Thyroid gland (tissue), 4 donors: ENCODE measurements around the gene B4GALNT4. TPM values are rescaled to one million over a fixed set of nuclear protein-coding genes. Genes with fewer than 3 reads are reported as not detected.

ENCODE experiments used
- DNase-seq, 2 donors: peaks; one replicate each; pipeline ENCODE4 v3.0.0-alpha.2; 2019
- H3K27ac ChIP-seq, 3 donors: fragments of 200-600 bp; sonication (generic); 1 replicate in 2 of 3; 2 replicates in 1 of 3; pipeline ENCODE4 v1.5.1; 2016 to 2019; ENCODE audit warnings: mild to moderate bottlenecking in 1 of 3, moderate library complexity in 1 of 3
- H3K27me3 ChIP-seq: fragments of 200-600 bp; sonication (generic); one replicate; pipeline ENCODE4 v1.5.1; 2019
- H3K36me3 ChIP-seq, 2 donors: fragments of 200-600 bp; sonication (generic); one replicate each; pipeline ENCODE4 v1.5.1; 2016 to 2019
- H3K4me1 ChIP-seq, 2 donors: fragments of 200-600 bp; sonication (generic); one replicate each; pipeline ENCODE4 v1.5.1; 2017 to 2019
- H3K4me3 ChIP-seq, 3 donors: fragments of 200-600 bp; sonication (generic); replicated peaks in 1 of 3; 1 replicate in 2 of 3; 2 replicates in 1 of 3; pipeline ENCODE4 v1.5.1; 2016; ENCODE audit warnings: mild to moderate bottlenecking in 1 of 3
- H3K9me3 ChIP-seq: fragments of 200-600 bp; sonication (generic); one replicate; pipeline ENCODE4 v1.5.1; 2017
- POLR2A ChIP-seq, 2 donors: fragments of 450-650 bp; IDR thresholded peaks; one replicate each; pipeline ENCODE4 v1.6.1; 2017; ENCODE audit warnings: antibody characterized with exemption in 2 of 2, mild to moderate bottlenecking in 2 of 2, moderate library complexity in 1 of 2
- WGBS, 2 donors: methylation state at CpG; one replicate each; pipeline ENCODE4 v1.1.5; 2017; 5-methylcytosine and 5-hydroxymethylcytosine counted together
- intact Hi-C: fragments of 100-400 bp; cut with DNase I; formaldehyde crosslinking; loops from one replicate; pipeline ENCODE4 v1.15.1; 2023
- total RNA-seq, 4 donors: library from RNA; depleted of rRNA; stranded (reverse); fragments of >200 nt; gene quantifications; one replicate each; pipeline ENCODE4 v1.2.3, GENCODE V29; 2016
- TF ChIP-seq, protein P1 (sequence below), 6 experiments: fragments of 200-600 bp in 3 of 6; fragments of 450-650 bp in 3 of 6; sonication (generic) in 3 of 6; IDR thresholded peaks; one replicate each; pipeline ENCODE4 v1.5.1; 2016 to 2019; ENCODE audit warnings: antibody characterized with exemption in 6 of 6, mild to moderate bottlenecking in 2 of 6, inconsistent platforms in 1 of 6, moderate library complexity in 1 of 6

The B4GALNT4 gene
- total RNA-seq, 4 donors from 2014 or later = 0.98 to 1.2 TPM; not detected in 2

DNA sequence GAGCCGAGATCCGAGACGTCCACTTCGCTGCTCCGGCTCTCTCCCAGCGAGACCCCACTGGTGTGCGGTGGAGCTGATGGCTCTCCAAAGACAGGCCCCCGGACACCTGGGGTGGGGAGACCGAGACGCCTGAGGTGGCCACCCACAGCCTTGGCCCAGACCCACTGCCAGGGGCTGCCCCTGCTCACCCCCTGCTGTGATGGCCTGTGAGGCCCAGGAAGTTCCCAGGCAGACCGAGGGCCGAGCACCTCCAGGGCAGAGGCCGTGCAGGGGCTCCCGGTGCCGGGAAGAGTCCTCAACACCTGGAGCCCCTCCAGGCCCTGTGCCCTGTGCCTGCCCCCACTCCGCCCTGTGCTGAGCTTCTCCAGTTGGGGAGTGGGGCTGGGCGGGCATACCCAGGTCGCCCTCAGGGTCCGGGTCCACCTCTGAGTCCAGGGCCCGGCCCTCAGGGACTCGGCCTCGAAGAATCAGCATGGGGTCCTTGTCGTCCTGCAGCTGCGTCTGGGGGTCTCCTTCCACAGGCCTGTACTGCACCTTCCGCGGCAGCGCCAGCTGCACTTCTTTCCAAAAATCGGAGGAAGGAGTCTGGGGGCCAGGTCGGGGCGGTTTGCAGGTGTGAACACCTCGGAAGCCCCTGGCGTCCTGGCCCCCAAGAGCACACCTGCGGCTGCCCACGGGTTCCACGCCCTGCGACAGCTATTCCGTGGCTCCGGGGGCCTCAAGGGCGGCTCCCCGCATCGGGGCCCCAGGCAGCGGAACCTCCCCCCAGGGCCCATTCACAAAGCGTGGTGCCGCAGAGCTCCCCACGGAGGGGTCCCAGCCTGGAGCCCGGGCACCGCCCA, 36.9 kb downstream of the B4GALNT4 start:
- WGBS, 2 donors = 82 to 95% methylated on average over 4 to 17 of the region's 47 CpGs
- TF ChIP-seq, protein P1, sequence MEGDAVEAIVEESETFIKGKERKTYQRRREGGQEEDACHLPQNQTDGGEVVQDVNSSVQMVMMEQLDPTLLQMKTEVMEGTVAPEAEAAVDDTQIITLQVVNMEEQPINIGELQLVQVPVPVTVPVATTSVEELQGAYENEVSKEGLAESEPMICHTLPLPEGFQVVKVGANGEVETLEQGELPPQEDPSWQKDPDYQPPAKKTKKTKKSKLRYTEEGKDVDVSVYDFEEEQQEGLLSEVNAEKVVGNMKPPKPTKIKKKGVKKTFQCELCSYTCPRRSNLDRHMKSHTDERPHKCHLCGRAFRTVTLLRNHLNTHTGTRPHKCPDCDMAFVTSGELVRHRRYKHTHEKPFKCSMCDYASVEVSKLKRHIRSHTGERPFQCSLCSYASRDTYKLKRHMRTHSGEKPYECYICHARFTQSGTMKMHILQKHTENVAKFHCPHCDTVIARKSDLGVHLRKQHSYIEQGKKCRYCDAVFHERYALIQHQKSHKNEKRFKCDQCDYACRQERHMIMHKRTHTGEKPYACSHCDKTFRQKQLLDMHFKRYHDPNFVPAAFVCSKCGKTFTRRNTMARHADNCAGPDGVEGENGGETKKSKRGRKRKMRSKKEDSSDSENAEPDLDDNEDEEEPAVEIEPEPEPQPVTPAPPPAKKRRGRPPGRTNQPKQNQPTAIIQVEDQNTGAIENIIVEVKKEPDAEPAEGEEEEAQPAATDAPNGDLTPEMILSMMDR (IDR thresholded peaks at IDR 0.05) = no peak
- no peak for TF ChIP-seq POLR2A (IDR thresholded peaks at IDR 0.05)
- intact Hi-C loops = no loop called here
- Histone ChIP-seq H3K27me3 (no peaks in the 10 kb centered on the region), H3K4me3 (peak overlapping the region in 1 of 3 donors; percentile 32), H3K4me1 (peaks cover 0 to 5% of the 10 kb centered on the region in 2 donors), H3K9me3 (no peaks in the 10 kb centered on the region), H3K36me3 (peaks cover 0 to 9% of the 10 kb centered on the region in 2 donors), H3K27ac (peak overlapping the region in 1 of 3 donors; percentile 49)
- DNase-seq = no peak

DNA sequence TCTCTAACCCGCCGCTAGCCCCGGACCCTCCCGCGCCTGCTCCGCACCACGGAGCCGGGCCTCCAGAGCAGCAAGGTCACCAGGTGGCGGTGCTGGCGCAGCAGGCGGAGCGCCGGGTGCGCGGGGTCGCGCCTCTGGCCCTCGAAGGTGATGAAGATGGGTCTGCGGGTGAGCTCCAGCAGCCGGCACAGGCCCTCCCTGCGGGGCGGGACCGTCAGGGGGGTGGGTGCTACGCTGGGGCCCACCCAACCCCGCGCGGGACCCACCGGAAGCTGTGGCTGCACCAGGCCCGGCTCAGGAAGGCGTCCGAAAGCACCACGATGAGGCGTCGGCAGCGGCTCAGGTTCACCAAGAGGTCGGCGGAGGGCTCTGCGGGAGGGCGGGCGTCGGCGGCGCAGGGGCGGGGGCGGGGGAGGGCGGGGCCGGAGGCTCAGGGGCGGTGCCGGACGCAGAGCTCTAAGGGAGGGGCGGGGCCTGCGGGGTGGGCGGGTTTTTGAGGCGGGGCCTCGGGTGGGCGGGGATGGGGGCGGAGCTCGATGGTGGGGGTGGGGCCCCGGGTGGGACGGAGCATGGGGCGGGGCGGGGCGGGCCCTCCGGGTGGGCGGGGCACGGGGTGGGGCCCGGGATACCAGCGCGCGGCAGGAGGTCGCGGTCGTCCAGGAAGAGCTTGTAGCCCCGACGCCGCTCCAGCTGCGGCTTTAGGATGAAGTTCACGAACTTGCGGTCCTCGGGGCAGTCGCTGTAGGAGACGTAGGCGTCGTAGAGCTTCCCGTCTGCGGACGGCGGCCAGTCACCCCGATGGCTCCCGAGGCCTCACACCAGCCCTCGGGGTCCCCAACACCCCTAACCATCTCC, 37.7 kb downstream of the B4GALNT4 start:
- DNase-seq = peak; percentile 53 to 59
- H3K4me1 ChIP-seq = peaks cover 0 to 5% of the 10 kb centered on the region in 2 donors
- intact Hi-C loops = no loop called here
- H3K4me3 ChIP-seq = peak overlapping the region in 1 of 3 donors; percentile 32
- TF ChIP-seq POLR2A (IDR thresholded peaks at IDR 0.05) = no peak
- TF ChIP-seq, protein P1 (IDR thresholded peaks at IDR 0.05) = peak in 1 of 6 experiments; percentile 5
- H3K9me3 ChIP-seq = no peaks in the 10 kb centered on the region
- 21 to 72% methylated on average over 10 to 16 of the region's 91 CpGs for WGBS, 2 donors
- peaks cover 0 to 9% of the 10 kb centered on the region in 2 donors for H3K36me3 ChIP-seq
- H3K27me3 ChIP-seq = no peaks in the 10 kb centered on the region
- peak overlapping the region in 1 of 3 donors; percentile 49 for H3K27ac ChIP-seq

DNA sequence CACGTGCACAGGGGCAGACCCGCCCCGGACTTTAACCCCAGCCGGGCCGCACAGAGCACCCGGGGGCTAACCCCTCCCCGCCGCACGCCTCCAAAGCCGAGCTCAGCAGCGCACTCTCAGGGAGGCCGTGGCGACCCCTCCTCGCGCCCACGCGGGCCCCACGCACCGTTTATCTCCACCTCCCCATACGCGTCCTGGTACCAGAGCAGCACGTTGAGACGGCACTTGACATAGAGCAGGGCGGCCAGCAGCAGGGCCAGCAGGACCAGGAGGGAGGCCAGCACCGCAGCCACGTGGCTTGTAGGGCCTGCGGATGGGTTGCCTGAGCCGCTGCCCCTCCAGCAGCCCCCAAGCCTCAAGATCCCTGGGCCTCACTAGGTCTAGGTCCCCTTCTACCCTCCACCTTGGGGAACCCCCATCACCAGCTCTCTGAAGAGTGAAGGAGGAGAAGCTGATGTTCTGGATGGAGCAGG, 38.4 kb downstream of the B4GALNT4 start:
- Histone ChIP-seq H3K36me3 (peaks cover 0 to 9% of the 10 kb centered on the region in 2 donors), H3K27me3 (no peaks in the 10 kb centered on the region), H3K9me3 (no peaks in the 10 kb centered on the region), H3K27ac (no peak overlapping the region), H3K4me3 (no peak overlapping the region), H3K4me1 (peaks cover 0 to 5% of the 10 kb centered on the region in 2 donors)
- no peak for TF ChIP-seq POLR2A (IDR thresholded peaks at IDR 0.05)
- TF ChIP-seq, protein P1 (IDR thresholded peaks at IDR 0.05) = no peak
- intact Hi-C loops = no loop called here
- WGBS, 2 donors = 87 to 92% methylated on average over 22 to 28 of the region's 28 CpGs
- no peak for DNase-seq

DNA sequence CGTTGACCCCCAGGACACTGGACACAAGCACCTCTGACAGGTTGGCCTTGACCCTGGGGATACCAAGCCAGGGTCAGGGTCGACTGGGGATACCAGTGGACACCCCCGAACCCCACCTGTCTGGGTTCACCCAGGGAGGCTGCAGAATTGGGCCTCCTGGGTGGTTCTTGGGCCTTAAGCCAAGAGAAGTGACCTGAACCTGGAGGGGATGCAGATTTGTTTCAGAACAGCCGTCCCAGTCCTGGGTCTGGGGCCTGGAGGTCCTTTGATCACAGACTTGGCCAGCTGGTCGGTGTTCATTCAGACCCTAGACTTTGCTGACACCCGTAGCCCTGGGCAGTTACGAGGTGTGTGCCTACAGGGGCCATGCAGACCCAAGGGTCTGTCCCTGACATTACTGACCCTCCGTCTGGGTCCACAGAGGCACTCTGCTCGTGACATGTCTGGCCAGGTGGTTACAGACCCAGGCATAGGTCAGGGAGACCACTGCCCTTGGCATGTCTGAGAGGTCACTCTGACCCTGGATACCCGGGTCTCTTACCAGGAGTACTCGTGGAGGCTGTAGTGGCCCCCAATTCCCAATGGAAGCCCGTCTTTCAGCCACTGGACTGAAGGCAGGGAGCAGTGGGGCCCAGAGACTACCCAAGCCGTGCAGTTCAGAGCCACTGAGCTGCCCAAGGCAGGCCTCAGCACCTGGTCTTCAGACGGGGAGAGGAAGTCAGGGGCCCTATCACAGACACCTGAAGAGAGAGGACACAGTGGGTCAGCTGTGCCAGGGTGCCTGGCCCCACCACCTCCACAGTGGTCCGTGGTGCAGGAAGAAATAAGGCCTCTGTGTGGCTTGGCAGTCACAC, 39.1 kb downstream of the B4GALNT4 start:
- TF ChIP-seq POLR2A (IDR thresholded peaks at IDR 0.05) = no peak
- TF ChIP-seq, protein P1 (IDR thresholded peaks at IDR 0.05) = no peak
- H3K27me3 ChIP-seq = no peaks in the 10 kb centered on the region
- H3K4me3 ChIP-seq = no peak overlapping the region
- no peak overlapping the region for H3K27ac ChIP-seq
- H3K9me3 ChIP-seq = no peaks in the 10 kb centered on the region
- WGBS, 2 donors = 92 to 95% methylated on average over 12 to 13 of the region's 15 CpGs
- no peak for DNase-seq
- H3K4me1 ChIP-seq = peaks cover 4 to 12% of the 10 kb centered on the region in 2 donors
- H3K36me3 ChIP-seq = peaks cover 0 to 7% of the 10 kb centered on the region in 2 donors
- intact Hi-C loops = no loop called here
